SK-N-SH (cell line): ENCODE measurements around the gene SKIC8.

Experiments
- CTCF ChIP-seq: fragments of 200-600 bp; sonication (generic); IDR thresholded peaks from 2 replicates; pipeline ENCODE4 v1.6.1; 2017; ENCODE audit warnings: antibody characterized with exemption, mild to moderate bottlenecking, moderate library complexity
- GABPA ChIP-seq: IDR thresholded peaks from 2 replicates; pipeline ENCODE4 v1.4.0; 2012; ENCODE audit warnings: low read depth, mild to moderate bottlenecking
- GATA2 ChIP-seq: sonication (generic); formaldehyde crosslinking; IDR thresholded peaks from 2 replicates; pipeline ENCODE4 v1.5.0; 2020; ENCODE audit warnings: mild to moderate bottlenecking, missing genetic modification reagents
- IRF3 ChIP-seq: fragments of 150-350 bp; IDR thresholded peaks from 2 replicates; pipeline ENCODE4 v1.6.1; 2016; ENCODE audit warnings: mild to moderate bottlenecking, low read depth, low read length
- JUND ChIP-seq: IDR thresholded peaks from 2 replicates; pipeline ENCODE4 v1.4.0; 2012
- MXI1 ChIP-seq: IDR thresholded peaks from 2 replicates; pipeline ENCODE4 v1.6.1; 2012; ENCODE audit warnings: mild to moderate bottlenecking, low read depth, low read length, improper control_type of control experiment
- NFIC ChIP-seq: IDR thresholded peaks from 2 replicates; pipeline ENCODE4 v1.4.0; 2012; ENCODE audit warnings: borderline replicate concordance
- POLR2AphosphoS5 ChIP-seq: IDR thresholded peaks from 2 replicates; pipeline ENCODE4 v1.6.1; 2012; ENCODE audit warnings: low read depth, low read length
- REST ChIP-seq: IDR thresholded peaks from 2 replicates; pipeline ENCODE4 v1.6.1; 2012; ENCODE audit warnings: mild to moderate bottlenecking, low read depth, low read length, moderate library complexity
- TAF1 ChIP-seq: IDR thresholded peaks from 2 replicates; pipeline ENCODE4 v1.6.1; 2012; ENCODE audit warnings: low read depth, mild to moderate bottlenecking, low read length, moderate library complexity, borderline replicate concordance
- TCF12 ChIP-seq: IDR thresholded peaks from 2 replicates; pipeline ENCODE4 v1.4.0; 2012

GRCh38 chr15:78284758-78285157 is 14.7 kb downstream of the SKIC8 start:
- TF ChIP-seq CTCF (peak; percentile 17; the same call in 1 of the 2 replicates), IRF3 (no peak), GATA2 (CRISPR knock-in tag) (no peak), TCF12 (no peak), MXI1 (no peak), NFIC (no peak), GABPA (no peak), TAF1 (no peak), JUND (no peak), POLR2AphosphoS5 (no peak), REST (no peak)
